ENCODE measurements around the gene CARS2. TPM values are rescaled to one million over a fixed set of nuclear protein-coding genes. Genes with fewer than 3 reads are reported as not detected.

The CARS2 gene
- total RNA-seq, 1 donor from 2014 or later: 41.0 TPM

- DNase-seq (ENCODE audit: low spot score in 2 of 2): peak in 1 of 2 donors; percentile 62
- intact Hi-C loops (cut with DNase I): loop anchor here (5.0 kb wide), 1 partner anchor 53 kb away; no protein-coding TSS in a partner anchor
- Histone ChIP-seq H3K4me3 (no peak overlapping the region), H3K27ac (no peak overlapping the region), H3K27me3 (no peaks in the 10 kb centered on the region), H3K4me1 (peaks cover 0 to 4% of the 10 kb centered on the region in 2 donors), H3K9me3 (no peaks in the 10 kb centered on the region), H3K36me3 (peaks cover 48 to 57% of the 10 kb centered on the region in 2 donors)
- TF ChIP-seq CTCF (IDR thresholded peaks at IDR 0.05): no peak
Observed at GRCh38 chr13:110645750-110646149, 60.2 kb downstream of the CARS2 start.

GRCh38 chr13:110644892-110645521, 60.9 kb downstream of the CARS2 start:
- H3K27ac ChIP-seq: no peak overlapping the region

GRCh38 chr13:110643768-110644421, 62.0 kb downstream of the CARS2 start:
- Histone ChIP-seq H3K9me3 (no peaks in the 10 kb centered on the region), H3K27me3 (no peaks in the 10 kb centered on the region), H3K36me3 (peaks cover 38 to 61% of the 10 kb centered on the region in 2 donors), H3K4me3 (no peak overlapping the region), H3K27ac (no peak overlapping the region), H3K4me1 (peaks cover 0 to 4% of the 10 kb centered on the region in 2 donors)
- DNase-seq (ENCODE audit: low spot score in 2 of 2): peak in 1 of 2 donors; percentile 46
- TF ChIP-seq CTCF (IDR thresholded peaks at IDR 0.05): no peak
- intact Hi-C loops (cut with DNase I): loop anchor here (5.0 kb wide), 1 partner anchor 73 kb away; no protein-coding TSS in a partner anchor

More at GRCh38 chr13:110644892-110645521, 60.9 kb downstream of the CARS2 start:
- peaks cover 0 to 4% of the 10 kb centered on the region in 2 donors for H3K4me1 ChIP-seq
- intact Hi-C loops (cut with DNase I): loop anchor here (5.0 kb wide), 2 partner anchors 53 to 72 kb away; no protein-coding TSS in a partner anchor
- H3K27me3 ChIP-seq: no peaks in the 10 kb centered on the region
- peak; percentile 4 to 45 (median 23) for TF ChIP-seq CTCF (IDR thresholded peaks at IDR 0.05)
- no peaks in the 10 kb centered on the region for H3K9me3 ChIP-seq
- H3K4me3 ChIP-seq: no peak overlapping the region
- H3K36me3 ChIP-seq: peaks cover 43 to 57% of the 10 kb centered on the region in 2 donors
- peak; percentile 27 to 72 for DNase-seq (ENCODE audit: low spot score in 2 of 2)

GRCh38 chr13:110643324-110643723, 62.6 kb downstream of the CARS2 start:
- Histone ChIP-seq H3K9me3 (no peaks in the 10 kb centered on the region), H3K4me1 (peaks cover 0 to 4% of the 10 kb centered on the region in 2 donors), H3K36me3 (peaks cover 43 to 67% of the 10 kb centered on the region in 2 donors), H3K27ac (no peak overlapping the region), H3K4me3 (no peak overlapping the region), H3K27me3 (no peaks in the 10 kb centered on the region)
- DNase-seq (ENCODE audit: low spot score in 2 of 2): peak in 1 of 2 donors; percentile 60
- TF ChIP-seq CTCF (IDR thresholded peaks at IDR 0.05): no peak
- intact Hi-C loops (cut with DNase I): loop anchor here (5.0 kb wide), 1 partner anchor 74 kb away; no protein-coding TSS in a partner anchor

GRCh38 chr13:110642291-110642981, 63.5 kb downstream of the CARS2 start:
- no peak for TF ChIP-seq CTCF (IDR thresholded peaks at IDR 0.05)
- no peak overlapping the region for H3K4me3 ChIP-seq
- intact Hi-C loops (cut with DNase I): loop anchor here (5.0 kb wide), 1 partner anchor 75 kb away; no protein-coding TSS in a partner anchor
- no peaks in the 10 kb centered on the region for H3K27me3 ChIP-seq
- peaks cover 52 to 76% of the 10 kb centered on the region in 2 donors for H3K36me3 ChIP-seq
- H3K27ac ChIP-seq: no peak overlapping the region
- no peaks in the 10 kb centered on the region for H3K9me3 ChIP-seq
- H3K4me1 ChIP-seq: peaks cover 0 to 4% of the 10 kb centered on the region in 2 donors
- no peak for DNase-seq (ENCODE audit: low spot score in 2 of 2)
